HG03025 (cell line): ENCODE data around the gene TCIRG1.
"Not testable (repeated sequence)": the region's sequence is repeated elsewhere in the genome, so short reads cannot be mapped to it uniquely, and the experiment has no call there.

Experiments
- ATAC-seq: cut with Tn5 transposase; IDR thresholded peaks from one replicate; pipeline ENCODE4 v1.9.1; 2021; ENCODE audit warnings: mild to moderate bottlenecking, moderate library complexity; ENCODE audit not compliant: unreplicated experiment, low FRiP score

TCIRG1 gene

GRCh38 chr11:68038718-68039525 lies at the start of gene TCIRG1:
Gene TCIRG1 (plus strand): TSS chr11:68039025. CDS start chr11:68041272, 2,247 bp downstream.
- ATAC-seq, result no peak

- not testable (repeated sequence) for ATAC-seq
Measured at GRCh38 chr11:67990546-67991346, 48.1 kb upstream of the TCIRG1 start.

GRCh38 chr11:67991347-67992121 lies 47.3 kb upstream of the TCIRG1 start:
- ATAC-seq, result not testable (repeated sequence)

GRCh38 chr11:67993821-67994220 lies 45.0 kb upstream of the TCIRG1 start:
- ATAC-seq, result not testable (repeated sequence)

- ATAC-seq, result not testable (repeated sequence)
Measured at GRCh38 chr11:67994387-67994786, 44.4 kb upstream of the TCIRG1 start.

- not testable (repeated sequence) for ATAC-seq
Measured at GRCh38 chr11:67995129-67995528, 43.7 kb upstream of the TCIRG1 start.

- ATAC-seq, result not testable (repeated sequence)
Measured at GRCh38 chr11:67995579-67995978, 43.2 kb upstream of the TCIRG1 start.

GRCh38 chr11:67996051-67996450 lies 42.8 kb upstream of the TCIRG1 start:
- ATAC-seq, result no peak

- ATAC-seq, result no peak
Measured at GRCh38 chr11:67996622-67997474, 42.0 kb upstream of the TCIRG1 start.

GRCh38 chr11:67997475-67997921 lies 41.3 kb upstream of the TCIRG1 start:
- no peak for ATAC-seq

- ATAC-seq, result no peak
Measured at GRCh38 chr11:67998150-67999045, 40.4 kb upstream of the TCIRG1 start.

GRCh38 chr11:67999201-67999629 lies 39.6 kb upstream of the TCIRG1 start:
- no peak for ATAC-seq

GRCh38 chr11:67999704-68000103 lies 39.1 kb upstream of the TCIRG1 start:
- no peak for ATAC-seq

- no peak for ATAC-seq
Measured at GRCh38 chr11:68002575-68002937, 36.3 kb upstream of the TCIRG1 start.

- ATAC-seq, result no peak
Measured at GRCh38 chr11:68002938-68003845, 35.6 kb upstream of the TCIRG1 start.

GRCh38 chr11:68003846-68004550 lies 34.8 kb upstream of the TCIRG1 start, which contains the start of gene UNC93B1:
Gene UNC93B1 (minus strand): TSS chr11:68004097. CDS start chr11:68004043, 54 bp downstream.
- no peak for ATAC-seq
